ENCODE measurements around the gene ALDH1L2.
A peak's percentile ranks its signal among the peaks of the same experiment; 100 is the strongest.

The ALDH1L2 gene

DNA sequence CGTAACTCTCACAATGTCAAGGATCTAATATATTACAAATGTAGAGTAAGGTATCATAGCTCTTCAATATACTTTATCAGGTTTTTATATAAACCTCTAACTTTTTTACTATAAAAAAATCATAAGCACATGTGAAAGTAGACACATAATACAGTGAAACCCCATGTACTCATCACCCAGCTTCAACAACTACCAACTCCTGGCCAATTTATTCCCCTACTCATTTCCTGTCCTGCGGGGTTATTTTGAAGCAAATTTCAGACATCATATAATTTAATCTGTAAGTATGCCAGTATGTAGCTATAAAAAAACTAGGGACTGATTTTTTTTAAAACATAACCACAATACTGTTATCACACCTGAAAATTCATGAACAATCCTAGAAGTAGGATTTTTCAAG, 50.4 kb downstream of the ALDH1L2 start:
- DNase-seq (ENCODE audit: low spot score) = no peak

- no peak for DNase-seq (ENCODE audit: low spot score)
Measured at GRCh38 chr12:105032703-105033357, 51.4 kb downstream of the ALDH1L2 start.

- DNase-seq (ENCODE audit: low spot score) = peak; percentile 17
Measured at GRCh38 chr12:105030820-105031807, 53.1 kb downstream of the ALDH1L2 start.

DNA sequence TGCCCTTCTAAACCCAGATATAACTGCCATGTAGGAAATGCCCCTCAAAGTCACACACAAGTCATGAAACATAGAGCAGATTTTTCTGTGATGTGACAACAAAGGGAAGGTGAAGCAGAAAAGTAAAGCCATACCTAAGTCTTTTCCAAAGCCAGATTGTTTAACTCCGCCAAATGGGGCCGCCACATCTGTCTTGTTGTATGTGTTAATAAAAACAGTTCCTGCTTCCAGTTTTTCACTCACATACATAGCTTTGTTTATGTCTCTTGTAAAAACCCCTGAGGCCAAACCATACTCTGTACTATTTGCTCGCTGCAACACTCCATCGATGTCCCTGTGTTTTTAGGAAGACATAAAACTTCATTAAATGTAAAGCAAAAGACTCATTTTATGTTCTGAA, 57.8 kb downstream of the ALDH1L2 start:
- no peak for DNase-seq (ENCODE audit: low spot score)

- no peak for DNase-seq (ENCODE audit: low spot score)
Measured at GRCh38 chr12:105025890-105026289, 58.4 kb downstream of the ALDH1L2 start.

DNA sequence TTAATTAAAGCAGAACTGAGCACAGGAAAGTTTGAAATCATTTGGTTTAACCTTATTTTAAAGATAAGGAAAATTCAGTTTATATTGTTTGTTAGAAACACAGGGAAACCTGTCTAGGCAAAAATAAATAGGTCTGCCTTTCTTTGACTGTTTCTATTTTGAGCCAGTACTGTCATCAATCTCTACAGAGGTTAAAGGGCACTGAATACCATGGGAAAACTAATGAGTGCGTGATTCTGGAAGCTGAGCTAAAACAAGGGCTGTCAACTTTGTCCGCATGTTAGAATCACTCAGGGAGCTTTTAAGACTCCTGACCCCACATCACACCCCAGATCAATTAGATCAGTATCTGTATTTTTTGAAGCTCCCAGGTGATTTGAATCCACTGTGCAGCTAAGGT, 59.3 kb downstream of the ALDH1L2 start:
- DNase-seq (ENCODE audit: low spot score) = no peak

GRCh38 chr12:105020241-105020962, 63.9 kb downstream of the ALDH1L2 start:
- no peak for DNase-seq (ENCODE audit: low spot score)

GRCh38 chr12:105018776-105019175, 65.5 kb downstream of the ALDH1L2 start:
- DNase-seq (ENCODE audit: low spot score) = no peak

DNA sequence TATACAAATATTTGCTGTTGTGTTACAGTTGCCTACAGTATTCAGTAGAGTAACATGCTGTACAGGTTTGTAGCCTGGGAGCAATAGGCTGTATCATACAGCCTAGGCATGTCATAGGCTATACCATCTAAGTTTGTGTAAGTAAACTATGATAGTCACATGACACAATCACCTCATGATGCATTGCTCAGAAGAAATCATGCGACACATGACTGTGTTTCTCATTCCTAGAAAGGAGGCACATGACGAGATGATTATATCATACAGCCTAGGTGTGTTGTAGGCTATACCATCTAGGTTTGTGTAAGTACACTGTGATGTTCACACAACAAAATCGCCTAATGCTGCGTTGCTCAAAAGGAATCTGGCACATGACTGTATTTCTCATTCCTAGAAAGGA, 66.2 kb downstream of the ALDH1L2 start:
- peak; percentile 3 for DNase-seq (ENCODE audit: low spot score)

DNA sequence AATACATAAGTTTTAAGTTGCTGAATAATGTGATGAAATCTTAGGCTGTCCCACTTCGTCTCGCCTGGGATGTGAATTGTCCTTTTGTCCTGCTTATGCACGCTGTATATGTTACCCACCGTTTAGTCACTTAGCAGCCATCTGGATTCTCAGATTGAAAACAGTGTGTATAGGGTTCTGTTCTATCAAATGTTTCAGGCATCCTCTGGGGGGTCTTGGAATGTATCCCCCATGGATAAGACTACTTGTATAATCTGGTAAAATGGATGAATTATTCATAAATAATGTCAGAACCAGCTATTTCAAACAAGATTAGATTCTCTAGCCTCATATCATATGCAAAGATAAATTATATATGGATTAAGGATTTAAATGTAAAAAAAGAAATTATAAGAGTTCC, 68.7 kb downstream of the ALDH1L2 start:
- no peak for DNase-seq (ENCODE audit: low spot score)

- DNase-seq (ENCODE audit: low spot score) = no peak
Measured at GRCh38 chr12:105014603-105015002, 69.7 kb downstream of the ALDH1L2 start.

DNA sequence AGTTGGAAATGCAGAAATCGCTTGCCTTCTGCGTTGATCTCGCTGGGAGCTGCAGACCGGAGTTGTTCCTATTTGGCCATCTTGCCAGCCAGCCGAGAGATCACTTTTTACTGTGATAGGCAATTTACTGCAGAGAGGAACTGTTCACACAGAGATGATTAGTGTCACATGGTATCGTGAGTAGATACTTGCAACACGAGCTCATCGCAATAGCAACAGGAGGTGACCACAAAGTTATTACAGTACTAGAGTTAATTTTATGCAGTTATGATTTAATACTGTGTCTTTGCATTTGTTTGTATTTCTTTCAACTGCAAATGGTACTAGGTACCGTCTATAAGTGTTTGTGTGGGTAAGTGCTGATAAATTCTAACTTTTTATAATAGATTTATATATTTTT, 70.4 kb downstream of the ALDH1L2 start:
- no peak for DNase-seq (ENCODE audit: low spot score)

DNA sequence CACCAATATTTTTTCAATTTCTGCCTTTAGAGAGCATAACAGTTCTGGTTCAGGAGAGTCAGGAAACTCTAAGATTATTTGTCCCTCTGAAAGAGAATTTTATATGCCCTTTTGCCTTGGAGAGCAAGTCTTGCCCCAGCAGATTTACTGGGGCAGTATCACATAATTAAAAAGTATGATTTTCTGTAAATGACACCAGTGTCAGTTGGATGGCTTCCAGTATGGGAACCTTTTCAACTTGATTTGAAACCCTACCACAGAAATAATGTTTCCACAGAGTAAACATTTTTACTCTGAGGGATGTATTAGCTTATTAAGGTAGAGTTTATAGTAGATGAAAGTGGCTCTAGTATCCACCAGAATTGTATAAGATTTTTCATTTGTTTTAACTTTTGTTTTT, 82.8 kb downstream of the ALDH1L2 start:
- no peak for DNase-seq (ENCODE audit: low spot score)

- no peak for DNase-seq (ENCODE audit: low spot score)
Measured at GRCh38 chr12:104999347-104999685, 84.9 kb downstream of the ALDH1L2 start.

DNA sequence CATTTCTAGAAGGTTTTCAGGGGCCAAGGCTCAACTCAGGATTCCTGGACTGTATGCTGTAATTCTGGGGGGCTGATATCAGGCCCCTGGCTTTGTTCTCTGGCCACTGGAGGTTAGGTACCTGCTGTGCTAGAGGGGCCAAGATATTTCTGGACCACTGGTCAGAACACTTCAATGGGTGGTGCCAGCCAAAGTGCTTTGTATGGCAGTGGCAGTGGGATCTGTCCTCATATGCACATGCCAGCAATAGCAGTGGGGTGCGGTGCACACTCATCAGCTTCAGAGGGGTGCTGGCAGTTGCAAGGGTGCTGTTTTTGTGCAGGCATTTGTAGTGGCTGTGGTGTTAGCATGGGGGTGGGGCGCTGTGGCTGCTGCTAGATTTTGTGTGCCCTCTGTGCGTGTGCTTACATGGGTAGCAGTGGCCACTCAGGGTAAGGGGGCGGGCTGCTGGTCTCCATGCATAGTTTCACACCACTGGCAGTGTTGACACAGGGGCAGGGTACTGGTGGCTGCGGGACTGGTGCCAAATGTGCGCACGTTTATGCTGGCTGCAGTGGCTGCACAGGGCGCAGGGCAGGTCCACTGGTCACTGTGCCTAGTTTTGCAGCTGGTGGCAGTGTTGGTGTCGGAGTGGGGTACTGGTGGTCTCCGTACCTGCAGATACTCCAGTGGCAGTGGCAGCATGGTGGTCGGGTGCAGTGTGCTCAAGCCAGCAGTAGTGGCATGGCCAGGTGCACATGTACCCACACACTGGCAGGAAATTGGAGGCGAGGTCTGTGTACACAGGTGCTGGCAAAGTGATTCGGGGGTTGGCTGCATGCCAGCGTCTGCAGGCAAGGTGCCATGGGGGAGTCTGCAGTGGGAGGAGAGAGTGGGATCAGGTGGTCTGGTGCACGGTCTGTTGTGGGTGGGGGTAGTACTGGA, 85.6 kb downstream of the ALDH1L2 start:
- no peak for DNase-seq (ENCODE audit: low spot score)

GRCh38 chr12:104997541-104997940, 86.7 kb downstream of the ALDH1L2 start:
- DNase-seq (ENCODE audit: low spot score) = no peak

DNA sequence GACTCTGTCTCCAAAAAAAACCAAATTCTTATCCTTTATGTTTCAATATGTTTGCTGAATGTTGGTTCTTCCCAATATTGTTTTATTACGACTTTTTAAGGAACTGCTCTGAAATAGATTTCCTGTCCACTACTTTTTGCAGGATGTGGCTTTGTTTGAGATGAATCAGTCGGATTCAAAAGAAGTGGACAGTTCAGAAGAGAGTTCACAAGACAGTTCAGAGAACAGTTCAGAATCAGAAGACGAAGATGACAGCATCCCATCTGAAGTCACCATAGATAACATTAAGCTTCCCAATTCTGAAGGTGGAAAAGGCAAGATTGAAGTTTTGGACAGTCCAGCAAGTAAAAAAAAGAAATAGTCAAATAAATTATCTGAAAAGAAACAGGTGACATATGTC, 89.9 kb downstream of the ALDH1L2 start:
- no peak for DNase-seq (ENCODE audit: low spot score)

DNA sequence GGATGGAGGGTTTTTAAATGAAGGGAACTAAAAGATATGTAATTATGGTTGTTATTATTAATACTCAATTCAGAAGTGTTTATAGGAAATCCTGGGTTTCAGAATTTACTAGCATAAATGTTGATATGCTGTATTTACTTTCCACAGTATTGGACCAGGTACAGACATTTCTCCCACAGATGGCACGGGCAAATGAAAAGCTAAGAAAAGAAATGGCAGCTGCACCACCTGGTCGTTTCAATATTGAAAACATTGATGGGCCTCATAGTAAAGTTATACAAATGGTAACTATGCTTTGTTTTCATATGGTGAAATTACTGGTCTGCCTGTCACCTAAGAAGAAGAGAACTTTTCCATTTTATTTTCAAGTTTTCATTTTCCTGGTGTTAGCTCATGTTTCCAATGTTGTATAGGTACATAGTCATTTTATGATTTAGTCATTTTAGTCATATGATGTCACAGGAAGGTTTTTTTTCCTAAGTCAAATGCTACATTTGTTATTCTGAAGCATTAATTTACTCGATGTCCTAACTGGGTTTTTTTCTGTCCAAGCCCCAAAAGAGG, 92.6 kb downstream of the ALDH1L2 start:
- DNase-seq (ENCODE audit: low spot score) = no peak

DNA sequence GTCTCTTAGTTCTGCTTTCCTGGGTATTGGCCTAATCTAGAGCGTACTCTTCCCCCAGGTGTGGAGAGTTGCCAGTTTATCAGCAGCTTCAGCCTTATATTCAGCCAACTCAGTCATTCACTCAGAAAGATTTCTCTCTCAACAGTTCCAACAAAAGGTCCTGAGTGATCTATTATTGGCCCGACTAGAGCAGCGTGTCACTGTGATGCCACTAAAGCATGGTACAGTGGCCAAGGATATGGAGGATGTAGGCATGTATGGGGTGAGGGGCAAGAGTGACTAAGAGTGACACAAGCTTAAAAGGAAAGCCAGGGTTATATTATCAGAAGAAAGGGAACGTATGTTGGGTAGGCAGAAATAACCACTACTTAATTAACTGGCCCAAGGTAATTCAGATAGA, 93.3 kb downstream of the ALDH1L2 start:
- no peak for DNase-seq (ENCODE audit: low spot score)

DNA sequence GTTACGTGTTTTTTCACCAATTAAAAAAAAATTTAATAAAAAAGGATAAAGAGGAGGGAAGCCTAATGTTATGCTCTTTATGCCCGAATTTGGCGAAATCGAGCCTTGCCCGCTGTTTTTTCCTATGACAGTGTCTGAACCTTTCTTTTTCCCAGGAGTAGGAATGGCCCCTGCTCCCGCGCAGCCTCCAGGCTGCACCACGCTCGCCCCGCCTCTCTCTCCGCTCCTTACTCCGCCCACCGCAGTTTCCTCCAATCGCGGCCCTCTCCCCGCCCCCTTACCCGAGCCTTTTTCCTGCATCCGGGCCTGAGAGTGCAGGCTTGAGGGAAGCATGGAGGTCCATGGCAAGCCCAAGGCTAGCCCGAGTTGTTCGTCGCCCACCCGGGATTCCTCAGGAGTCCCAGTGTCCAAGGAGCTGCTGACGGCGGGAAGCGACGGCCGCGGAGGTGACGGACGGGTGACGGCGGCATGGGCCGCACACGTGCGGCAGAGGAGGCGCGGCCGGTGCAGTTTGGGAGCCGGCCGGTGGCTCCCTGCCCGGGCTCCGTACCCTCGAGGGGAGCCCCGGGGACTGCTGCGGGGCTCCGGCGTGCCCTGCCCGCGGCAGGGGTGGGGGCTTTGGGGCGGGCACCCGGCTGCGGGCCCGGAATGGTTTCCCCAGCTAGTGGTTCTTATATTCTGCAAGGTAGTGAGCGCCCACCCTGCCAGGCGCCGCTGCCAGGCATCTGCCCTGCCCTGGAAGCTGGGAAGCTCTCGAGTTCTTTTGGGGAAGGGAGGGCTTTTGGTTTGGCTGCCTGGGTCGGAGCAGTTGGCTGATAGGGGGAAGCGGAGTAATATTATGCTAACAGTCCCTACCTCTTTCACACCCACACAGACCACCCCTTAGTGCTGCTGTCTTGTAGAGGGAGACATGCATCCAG, 98.0 kb downstream of the ALDH1L2 start, which contains the start of gene NOPCHAP1:
Gene NOPCHAP1, plus strand, starts transcription at position 295 of the 920 bp plus-strand sequence. Its CDS starts 37 bp downstream, at position 332.
- DNase-seq (ENCODE audit: low spot score) = peak; percentile 87
